Erythroblast (primary cell): ENCODE data around the gene GINM1.

ENCODE experiments used
- GATA1 ChIP-seq: IDR thresholded peaks from 2 replicates; pipeline ENCODE4 v1.6.1; 2011; ENCODE audit warnings: low read depth, mild to moderate bottlenecking, control low read depth, low read length, moderate library complexity
- POLR2A ChIP-seq: IDR thresholded peaks from 2 replicates; pipeline ENCODE4 v1.6.1; 2011; ENCODE audit warnings: mild to moderate bottlenecking, low read length

DNA sequence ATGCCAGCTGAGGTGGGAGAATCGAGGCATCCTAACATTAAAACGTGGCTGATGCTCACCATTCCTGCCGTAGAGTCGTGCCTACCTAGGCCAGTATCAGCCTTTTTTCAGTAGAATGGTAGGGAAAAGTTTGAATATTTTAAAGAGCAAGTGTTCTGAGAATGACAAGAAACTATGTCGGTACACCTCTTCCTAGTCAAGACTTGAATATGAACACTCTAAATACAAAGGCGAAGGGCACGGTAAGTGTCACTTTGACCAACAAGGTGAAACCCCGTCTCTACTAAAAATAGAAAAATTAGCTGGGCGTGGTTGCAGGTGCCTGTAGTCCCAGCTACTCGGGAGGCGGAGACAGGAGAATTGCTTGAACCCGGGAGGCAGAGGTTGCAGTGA lies 1.0 kb downstream of the GINM1 start:
- TF ChIP-seq POLR2A, result no peak
- TF ChIP-seq GATA1, result no peak
